Chondrocyte (in vitro differentiated cells): Measurements from ENCODE around the gene ATL1. TPM values are rescaled to one million over a fixed set of nuclear protein-coding genes. Genes with fewer than 3 reads are reported as not detected.
"Not testable (repeated sequence)": the region's sequence is repeated elsewhere in the genome, so short reads cannot be mapped to it uniquely, and the experiment has no call there.

Experiments
- DNase-seq: peaks from one replicate; pipeline ENCODE4 v3.0.0; 2021; ENCODE audit warnings: mixed read lengths, low spot score
- H3K27ac Mint-ChIP-seq: one replicate; pipeline ENCODE4 v1.8.0; 2021; ENCODE audit warnings: mild to moderate bottlenecking, moderate library complexity, mixed read lengths; ENCODE audit not compliant: unreplicated experiment
- H3K27me3 Mint-ChIP-seq: 2 replicates; pipeline ENCODE4 v1.8.0; 2021; ENCODE audit warnings: low read depth, mixed read lengths
- H3K36me3 Mint-ChIP-seq: 2 replicates; pipeline ENCODE4 v1.8.0; 2021; ENCODE audit warnings: low read depth, mixed read lengths
- H3K4me1 Mint-ChIP-seq: 2 replicates; pipeline ENCODE4 v1.8.0; 2021; ENCODE audit warnings: low read depth, mild to moderate bottlenecking, mixed read lengths
- H3K4me3 Mint-ChIP-seq: one replicate; pipeline ENCODE4 v1.8.0; 2021; ENCODE audit warnings: mild to moderate bottlenecking, moderate library complexity, mixed read lengths; ENCODE audit not compliant: unreplicated experiment
- H3K9me3 Mint-ChIP-seq: 2 replicates; pipeline ENCODE4 v1.8.0; 2021; ENCODE audit warnings: low read depth, mixed read lengths
- total RNA-seq: library from RNA; stranded (reverse); gene quantifications from 3 replicates; pipeline ENCODE4 v1.2.1, GENCODE V29; 2021
- TF ChIP-seq, protein P1 (sequence below): fragments of 200-600 bp; sonication (generic); IDR thresholded peaks from 2 replicates; pipeline ENCODE4 v1.5.0; 2021; ENCODE audit warnings: antibody characterized with exemption, mild to moderate bottlenecking, moderate library complexity

The ATL1 gene
- total RNA-seq, 1 donor from 2014 or later = 19.0 TPM

DNA sequence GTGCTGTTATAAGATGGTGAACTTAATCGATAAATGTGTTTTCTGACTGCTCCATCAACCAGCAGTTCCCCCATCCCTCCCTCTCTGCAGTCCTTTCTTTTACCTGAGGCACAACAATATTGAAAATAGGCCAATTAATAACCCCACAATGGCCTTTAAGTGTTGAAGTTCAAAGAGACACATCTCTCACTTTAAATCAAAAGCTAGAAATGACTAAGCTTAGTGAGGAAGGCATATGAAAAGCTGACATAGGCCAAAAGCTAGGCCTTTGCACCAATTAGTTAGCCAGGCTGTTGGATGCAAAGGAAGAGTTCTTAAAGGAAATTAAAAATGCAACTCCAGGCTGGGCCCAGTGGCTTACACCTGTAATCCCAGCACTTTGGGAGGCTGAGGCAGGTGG lies 64.5 kb downstream of the ATL1 start:
- Mint-ChIP-seq H3K4me3 (no peak overlapping the region), H3K4me1 (peaks cover 9% of the 10 kb centered on the region), H3K27ac (no peak overlapping the region), H3K9me3 (no peaks in the 10 kb centered on the region), H3K36me3 (peaks cover 9% of the 10 kb centered on the region), H3K27me3 (no peaks in the 10 kb centered on the region)
- TF ChIP-seq, protein P1, sequence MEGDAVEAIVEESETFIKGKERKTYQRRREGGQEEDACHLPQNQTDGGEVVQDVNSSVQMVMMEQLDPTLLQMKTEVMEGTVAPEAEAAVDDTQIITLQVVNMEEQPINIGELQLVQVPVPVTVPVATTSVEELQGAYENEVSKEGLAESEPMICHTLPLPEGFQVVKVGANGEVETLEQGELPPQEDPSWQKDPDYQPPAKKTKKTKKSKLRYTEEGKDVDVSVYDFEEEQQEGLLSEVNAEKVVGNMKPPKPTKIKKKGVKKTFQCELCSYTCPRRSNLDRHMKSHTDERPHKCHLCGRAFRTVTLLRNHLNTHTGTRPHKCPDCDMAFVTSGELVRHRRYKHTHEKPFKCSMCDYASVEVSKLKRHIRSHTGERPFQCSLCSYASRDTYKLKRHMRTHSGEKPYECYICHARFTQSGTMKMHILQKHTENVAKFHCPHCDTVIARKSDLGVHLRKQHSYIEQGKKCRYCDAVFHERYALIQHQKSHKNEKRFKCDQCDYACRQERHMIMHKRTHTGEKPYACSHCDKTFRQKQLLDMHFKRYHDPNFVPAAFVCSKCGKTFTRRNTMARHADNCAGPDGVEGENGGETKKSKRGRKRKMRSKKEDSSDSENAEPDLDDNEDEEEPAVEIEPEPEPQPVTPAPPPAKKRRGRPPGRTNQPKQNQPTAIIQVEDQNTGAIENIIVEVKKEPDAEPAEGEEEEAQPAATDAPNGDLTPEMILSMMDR = no peak
- DNase-seq = no peak

- H3K9me3 Mint-ChIP-seq, H3K36me3 Mint-ChIP-seq, H3K4me3 Mint-ChIP-seq, DNase-seq, H3K27me3 Mint-ChIP-seq, H3K27ac Mint-ChIP-seq: not testable (repeated sequence)
- H3K4me1 Mint-ChIP-seq = peaks cover 11% of the 10 kb centered on the region
Measured at GRCh38 chr14:50624947-50625346, 65.0 kb downstream of the ATL1 start.

- H3K27me3 Mint-ChIP-seq = no peaks in the 10 kb centered on the region
- no peaks in the 10 kb centered on the region for H3K9me3 Mint-ChIP-seq
- peaks cover 26% of the 10 kb centered on the region for H3K4me1 Mint-ChIP-seq
- no peak for DNase-seq
- TF ChIP-seq, protein P1 = no peak
- H3K36me3 Mint-ChIP-seq = peaks cover 8% of the 10 kb centered on the region
- H3K4me3 Mint-ChIP-seq = peak overlapping the region; percentile 1
- H3K27ac Mint-ChIP-seq = peak overlapping the region; percentile 88
Measured at GRCh38 chr14:50631408-50631821, 71.5 kb downstream of the ATL1 start.

DNA sequence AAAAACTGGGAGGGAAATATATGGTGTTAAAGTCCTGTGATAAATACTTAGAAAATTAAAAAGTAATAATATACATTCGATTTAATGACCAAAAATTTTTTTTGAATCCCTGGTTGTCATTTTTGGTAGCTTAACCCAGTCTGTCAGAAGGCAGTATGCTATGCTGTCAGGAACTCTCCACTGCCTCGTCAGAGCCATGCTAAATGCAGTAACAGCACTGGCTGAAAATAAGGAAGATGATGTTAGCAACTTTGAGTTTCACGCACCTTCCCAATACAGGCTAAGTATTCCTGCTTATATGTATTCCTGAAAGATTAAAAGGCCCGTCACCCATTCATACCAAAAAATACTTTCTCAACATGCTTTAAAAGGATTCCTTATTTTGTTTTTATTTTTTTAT lies 74.0 kb downstream of the ATL1 start:
- no peak for DNase-seq
- Mint-ChIP-seq H3K4me3 (no peak overlapping the region), H3K27me3 (no peaks in the 10 kb centered on the region), H3K36me3 (peaks cover 6% of the 10 kb centered on the region), H3K27ac (no peak overlapping the region), H3K9me3 (no peaks in the 10 kb centered on the region), H3K4me1 (peaks cover 26% of the 10 kb centered on the region)
- TF ChIP-seq, protein P1 = no peak

DNA sequence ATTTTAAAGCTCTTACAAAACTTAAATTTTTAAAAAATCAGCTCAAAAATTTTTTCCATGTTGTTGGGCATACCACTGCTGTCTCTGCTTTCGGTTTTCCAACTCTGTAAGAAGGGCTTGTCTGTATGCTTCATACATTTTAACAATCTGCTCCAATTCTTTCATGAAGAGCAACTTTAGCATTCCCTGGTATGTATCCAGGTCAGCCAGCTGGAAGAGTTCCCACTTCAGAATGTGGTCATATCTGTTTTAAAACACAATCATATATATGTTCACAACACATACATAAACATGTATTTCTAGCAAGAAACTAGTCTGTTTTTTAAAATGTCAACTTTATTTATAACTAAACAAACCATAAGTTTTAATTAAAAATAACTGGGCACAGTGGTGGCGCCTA lies 75.2 kb downstream of the ATL1 start:
- peak overlapping the region; percentile 13 for H3K27ac Mint-ChIP-seq
- TF ChIP-seq, protein P1 = no peak
- DNase-seq = no peak
- no peaks in the 10 kb centered on the region for H3K9me3 Mint-ChIP-seq
- no peak overlapping the region for H3K4me3 Mint-ChIP-seq
- no peaks in the 10 kb centered on the region for H3K27me3 Mint-ChIP-seq
- peaks cover 11% of the 10 kb centered on the region for H3K36me3 Mint-ChIP-seq
- peaks cover 20% of the 10 kb centered on the region for H3K4me1 Mint-ChIP-seq

DNA sequence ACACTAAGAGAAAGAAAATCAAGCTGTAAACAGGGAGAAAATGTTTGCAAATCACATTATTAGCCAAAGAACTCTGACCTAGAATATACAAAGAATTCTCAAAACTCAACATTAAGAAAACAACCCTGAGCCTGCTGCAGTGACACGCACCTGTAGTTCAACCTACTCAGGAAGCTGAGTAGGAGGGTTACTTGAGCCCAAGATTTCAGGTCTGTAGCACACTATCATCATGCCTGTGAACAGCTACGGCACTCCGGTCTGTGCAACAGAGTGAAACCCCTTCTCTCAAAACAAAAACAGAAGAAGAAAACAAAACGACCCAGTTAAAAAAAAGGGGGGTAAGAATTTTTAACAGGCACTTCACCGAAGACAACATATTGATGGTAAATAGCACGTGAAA lies 87.3 kb downstream of the ATL1 start:
- TF ChIP-seq, protein P1 = no peak
- H3K4me1 Mint-ChIP-seq = peaks cover 16% of the 10 kb centered on the region
- H3K4me3 Mint-ChIP-seq = no peak overlapping the region
- H3K27ac Mint-ChIP-seq = no peak overlapping the region
- DNase-seq = no peak
- no peaks in the 10 kb centered on the region for H3K9me3 Mint-ChIP-seq
- no peaks in the 10 kb centered on the region for H3K27me3 Mint-ChIP-seq
- H3K36me3 Mint-ChIP-seq = peaks cover 8% of the 10 kb centered on the region
